SK-N-SH treated with all-trans-retinoic acid at 6 μM for 48 hours (cell line): Measurements from ENCODE around the gene PLCB4.

Experiments used
- RARB ChIP-seq: fragments of 250-450 bp; sonication (Bioruptor Pico); IDR thresholded peaks from 2 replicates; pipeline ENCODE4 v1.8.0; 2021; ENCODE audit warnings: mild to moderate bottlenecking, moderate library complexity
- SNAI2 ChIP-seq: fragments of 250-450 bp; sonication (Bioruptor Pico); IDR thresholded peaks from 2 replicates; pipeline ENCODE4 v1.5.0; 2020; ENCODE audit warnings: mild to moderate bottlenecking, moderate library complexity
- TCF4 ChIP-seq: fragments of 250-450 bp; sonication (Bioruptor Pico); IDR thresholded peaks from 2 replicates; pipeline ENCODE4 v1.8.0; 2021; ENCODE audit warnings: mild to moderate bottlenecking, moderate library complexity, borderline replicate concordance
- ZC3H10 ChIP-seq: fragments of 250-450 bp; sonication (Bioruptor Pico); IDR thresholded peaks from 2 replicates; pipeline ENCODE4 v1.5.1; 2021; ENCODE audit warnings: mild to moderate bottlenecking, moderate library complexity
- ZFP30 ChIP-seq: fragments of 450-650 bp; formaldehyde crosslinking; IDR thresholded peaks from 2 replicates; pipeline ENCODE4 v1.5.0; 2022; ENCODE audit warnings: mild to moderate bottlenecking, moderate library complexity
- ZNF565 ChIP-seq: fragments of 450-650 bp; formaldehyde crosslinking; conservative IDR thresholded peaks from 2 replicates; pipeline ENCODE4 v1.5.0; 2020; ENCODE audit warnings: low read depth, mild to moderate bottlenecking, moderate library complexity
- TF ChIP-seq, protein P1 (sequence below): fragments of 250-450 bp; sonication (Bioruptor Pico); IDR thresholded peaks from 2 replicates; pipeline ENCODE4 v1.5.1; 2020; ENCODE audit warnings: low read depth, mild to moderate bottlenecking, moderate library complexity
- TF ChIP-seq, protein P2 (sequence below): fragments of 250-450 bp; sonication (Bioruptor Pico); IDR thresholded peaks from 2 replicates; pipeline ENCODE4 v1.8.0; 2020; ENCODE audit warnings: mild to moderate bottlenecking, moderate library complexity, borderline replicate concordance

DNA sequence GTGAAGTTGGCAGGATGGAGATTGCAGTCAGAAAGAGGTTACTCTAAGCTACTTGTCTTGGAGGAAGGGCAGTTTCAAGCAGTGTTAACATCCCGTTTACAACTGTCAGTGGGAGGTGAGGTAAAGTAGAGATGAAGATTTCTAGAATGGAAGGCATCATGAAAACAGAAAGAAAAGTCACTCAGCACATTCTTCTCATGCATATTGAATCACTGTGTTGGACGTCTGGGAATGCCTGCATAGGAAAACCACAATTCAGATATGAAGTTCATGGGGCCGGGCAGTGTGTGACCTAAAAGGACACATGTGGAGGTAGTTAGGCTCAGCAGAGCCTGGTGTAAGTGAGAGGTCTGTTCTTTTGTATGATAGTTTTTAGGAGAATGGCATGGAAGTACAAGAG is 372.0 kb downstream of the PLCB4 start:
- TF ChIP-seq, protein P1, sequence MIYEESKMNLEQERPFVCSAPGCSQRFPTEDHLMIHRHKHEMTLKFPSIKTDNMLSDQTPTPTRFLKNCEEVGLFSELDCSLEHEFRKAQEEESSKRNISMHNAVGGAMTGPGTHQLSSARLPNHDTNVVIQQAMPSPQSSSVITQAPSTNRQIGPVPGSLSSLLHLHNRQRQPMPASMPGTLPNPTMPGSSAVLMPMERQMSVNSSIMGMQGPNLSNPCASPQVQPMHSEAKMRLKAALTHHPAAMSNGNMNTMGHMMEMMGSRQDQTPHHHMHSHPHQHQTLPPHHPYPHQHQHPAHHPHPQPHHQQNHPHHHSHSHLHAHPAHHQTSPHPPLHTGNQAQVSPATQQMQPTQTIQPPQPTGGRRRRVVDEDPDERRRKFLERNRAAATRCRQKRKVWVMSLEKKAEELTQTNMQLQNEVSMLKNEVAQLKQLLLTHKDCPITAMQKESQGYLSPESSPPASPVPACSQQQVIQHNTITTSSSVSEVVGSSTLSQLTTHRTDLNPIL (CRISPR knock-in tag) = no peak
- TF ChIP-seq ZNF565 (no peak), ZFP30 (CRISPR knock-in tag) (no peak), ZC3H10 (CRISPR knock-in tag) (no peak), TCF4 (CRISPR knock-in tag) (no peak), RARB (no peak), SNAI2 (CRISPR knock-in tag) (no peak)
- TF ChIP-seq, protein P2, sequence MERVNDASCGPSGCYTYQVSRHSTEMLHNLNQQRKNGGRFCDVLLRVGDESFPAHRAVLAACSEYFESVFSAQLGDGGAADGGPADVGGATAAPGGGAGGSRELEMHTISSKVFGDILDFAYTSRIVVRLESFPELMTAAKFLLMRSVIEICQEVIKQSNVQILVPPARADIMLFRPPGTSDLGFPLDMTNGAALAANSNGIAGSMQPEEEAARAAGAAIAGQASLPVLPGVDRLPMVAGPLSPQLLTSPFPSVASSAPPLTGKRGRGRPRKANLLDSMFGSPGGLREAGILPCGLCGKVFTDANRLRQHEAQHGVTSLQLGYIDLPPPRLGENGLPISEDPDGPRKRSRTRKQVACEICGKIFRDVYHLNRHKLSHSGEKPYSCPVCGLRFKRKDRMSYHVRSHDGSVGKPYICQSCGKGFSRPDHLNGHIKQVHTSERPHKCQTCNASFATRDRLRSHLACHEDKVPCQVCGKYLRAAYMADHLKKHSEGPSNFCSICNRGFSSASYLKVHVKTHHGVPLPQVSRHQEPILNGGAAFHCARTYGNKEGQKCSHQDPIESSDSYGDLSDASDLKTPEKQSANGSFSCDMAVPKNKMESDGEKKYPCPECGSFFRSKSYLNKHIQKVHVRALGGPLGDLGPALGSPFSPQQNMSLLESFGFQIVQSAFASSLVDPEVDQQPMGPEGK (CRISPR knock-in tag) = no peak
